GM12878 (cell line): ENCODE data around the gene LHFPL2. TPM values are rescaled to one million over a fixed set of nuclear protein-coding genes. Genes with fewer than 3 reads are reported as not detected.

ENCODE experiments used
- CBX3 ChIP-seq: fragments of 200-600 bp; sonication (generic); IDR thresholded peaks from 2 replicates; pipeline ENCODE4 v1.6.1; 2016; ENCODE audit warnings: low read depth, borderline replicate concordance
- ETV6 ChIP-seq, 2 experiments: fragments of 450-650 bp in 1 of 2; IDR thresholded peaks in 1 of 2; conservative IDR thresholded peaks in 1 of 2; 2 replicates each; pipeline ENCODE4 v1.6.1; 2014; ENCODE audit warnings: antibody characterized with exemption in 1 of 2, borderline replicate concordance in 1 of 2, low read depth in 1 of 2, mild to moderate bottlenecking in 1 of 2, moderate library complexity in 1 of 2
- PAX8 ChIP-seq: fragments of 450-650 bp; IDR thresholded peaks from 2 replicates; pipeline ENCODE4 v1.6.1; 2017; ENCODE audit warnings: mild to moderate bottlenecking, moderate library complexity
- ZZZ3 ChIP-seq: IDR thresholded peaks from 2 replicates; pipeline ENCODE4 v1.6.1; 2011; ENCODE audit warnings: low read depth; ENCODE audit not compliant: control insufficient read depth, insufficient read length
- polyA plus RNA-seq, 11 experiments: library from polyadenylated mRNA; depleted of rRNA in 4 of 11; unstranded in 6 of 11; stranded (reverse) in 5 of 11; fragments of >200 nt; fragmentation: Nextera tagmentation in 4 of 11; fragmentation: Illumina TruSeq in 1 of 11; extraction: Ambion mirVana in 4 of 11; extraction: Trizol in 1 of 11; gene quantifications; 1 replicate in 1 of 11; 2 replicates in 10 of 11; pipeline versions ENCODE4 v1.2.1 to v1.2.3, GENCODE V29; 2011 to 2016; ENCODE audit warnings: inconsistent platforms in 2 of 11, missing spikeins in 2 of 11, low read depth in 1 of 11
- total RNA-seq, 4 experiments: library from RNA; depleted of rRNA in 3 of 4; stranded (reverse); fragments of >200 nt in 3 of 4; fragmentation: Illumina TruSeq in 1 of 4; extraction: Trizol in 1 of 4; gene quantifications; 2 replicates each; pipeline versions ENCODE4 v1.2.1 to v1.2.3, GENCODE V29; 2013 to 2021
- TF ChIP-seq, protein P1 (sequence below): fragments of 450-650 bp; IDR thresholded peaks from 2 replicates; pipeline ENCODE4 v1.6.1; 2017; ENCODE audit warnings: low read depth, mild to moderate bottlenecking, moderate library complexity
- TF ChIP-seq, protein P2 (sequence below): IDR thresholded peaks from 2 replicates; pipeline ENCODE4 v1.6.1; 2011; ENCODE audit warnings: low read depth, low read length, improper control_type of control experiment, borderline replicate concordance
- TF ChIP-seq, protein P3 (sequence below): IDR thresholded peaks from 2 replicates; pipeline ENCODE4 v1.6.1; 2011; ENCODE audit warnings: low read depth, mild to moderate bottlenecking, low read length, moderate library complexity, borderline replicate concordance; ENCODE audit errors: extremely low read depth
- TF ChIP-seq, protein P4 (sequence below): IDR thresholded peaks from 2 replicates; pipeline ENCODE4 v1.6.1; 2012; ENCODE audit warnings: low read depth, low read length, improper control_type of control experiment

The LHFPL2 gene
- total and polyA plus RNA-seq, 10 of the 15 experiments (the other 5 are each of a cell fraction or from before 2014, with no cell fraction given) = 4.1 to 21.8 (median 12.5) TPM

DNA sequence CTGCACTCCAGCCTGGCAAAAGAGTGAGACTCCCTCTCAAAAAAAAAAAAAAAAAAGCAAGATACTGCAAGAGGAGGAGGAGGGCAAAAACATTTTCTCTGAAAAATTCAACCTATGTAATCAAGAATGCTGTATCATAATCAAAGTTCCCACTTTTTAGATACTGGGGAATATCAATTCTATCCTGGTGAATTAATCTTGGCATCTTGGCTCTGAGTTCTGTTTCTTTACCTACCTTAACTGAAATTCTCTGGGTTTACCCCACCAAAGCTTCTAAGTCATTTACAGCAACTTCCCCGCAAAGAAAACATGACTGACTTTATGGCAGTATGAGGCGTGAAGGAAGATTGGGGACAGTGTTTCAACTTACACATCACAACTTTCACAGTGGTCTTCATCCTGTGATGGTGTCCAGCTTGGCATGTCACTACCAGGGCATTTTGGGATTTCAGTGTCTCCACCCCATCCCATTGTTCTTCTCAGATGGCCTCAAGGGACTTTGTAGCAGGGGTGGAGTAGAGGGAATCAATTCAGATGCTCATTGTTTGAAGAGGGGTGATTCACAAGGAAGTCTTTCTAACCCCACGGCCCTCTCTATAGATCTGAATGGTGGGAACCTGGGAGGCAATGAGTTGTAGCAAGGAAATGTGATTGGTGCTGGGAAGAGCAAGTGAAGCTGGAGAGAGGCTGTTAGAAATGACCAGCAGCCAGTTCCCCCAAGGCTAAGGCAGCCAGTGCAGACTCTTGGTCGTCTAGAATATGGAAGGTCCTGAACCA is 157.7 kb downstream of the LHFPL2 start (continued):
- TF ChIP-seq PAX8 = no peak
- no peak for TF ChIP-seq ZZZ3
- TF ChIP-seq ETV6 (conservative IDR thresholded peaks at IDR 0.05 in 1 of 2, IDR thresholded peaks at IDR 0.05 in 1 of 2; ENCODE audit: borderline replicate concordance in 1 of 2, low read depth in 1 of 2) = no peak
- TF ChIP-seq, protein P1, sequence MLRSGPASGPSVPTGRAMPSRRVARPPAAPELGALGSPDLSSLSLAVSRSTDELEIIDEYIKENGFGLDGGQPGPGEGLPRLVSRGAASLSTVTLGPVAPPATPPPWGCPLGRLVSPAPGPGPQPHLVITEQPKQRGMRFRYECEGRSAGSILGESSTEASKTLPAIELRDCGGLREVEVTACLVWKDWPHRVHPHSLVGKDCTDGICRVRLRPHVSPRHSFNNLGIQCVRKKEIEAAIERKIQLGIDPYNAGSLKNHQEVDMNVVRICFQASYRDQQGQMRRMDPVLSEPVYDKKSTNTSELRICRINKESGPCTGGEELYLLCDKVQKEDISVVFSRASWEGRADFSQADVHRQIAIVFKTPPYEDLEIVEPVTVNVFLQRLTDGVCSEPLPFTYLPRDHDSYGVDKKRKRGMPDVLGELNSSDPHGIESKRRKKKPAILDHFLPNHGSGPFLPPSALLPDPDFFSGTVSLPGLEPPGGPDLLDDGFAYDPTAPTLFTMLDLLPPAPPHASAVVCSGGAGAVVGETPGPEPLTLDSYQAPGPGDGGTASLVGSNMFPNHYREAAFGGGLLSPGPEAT = no peak
- no peak for TF ChIP-seq CBX3
- TF ChIP-seq, protein P2, sequence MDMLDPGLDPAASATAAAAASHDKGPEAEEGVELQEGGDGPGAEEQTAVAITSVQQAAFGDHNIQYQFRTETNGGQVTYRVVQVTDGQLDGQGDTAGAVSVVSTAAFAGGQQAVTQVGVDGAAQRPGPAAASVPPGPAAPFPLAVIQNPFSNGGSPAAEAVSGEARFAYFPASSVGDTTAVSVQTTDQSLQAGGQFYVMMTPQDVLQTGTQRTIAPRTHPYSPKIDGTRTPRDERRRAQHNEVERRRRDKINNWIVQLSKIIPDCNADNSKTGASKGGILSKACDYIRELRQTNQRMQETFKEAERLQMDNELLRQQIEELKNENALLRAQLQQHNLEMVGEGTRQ = no peak
- TF ChIP-seq, protein P3, sequence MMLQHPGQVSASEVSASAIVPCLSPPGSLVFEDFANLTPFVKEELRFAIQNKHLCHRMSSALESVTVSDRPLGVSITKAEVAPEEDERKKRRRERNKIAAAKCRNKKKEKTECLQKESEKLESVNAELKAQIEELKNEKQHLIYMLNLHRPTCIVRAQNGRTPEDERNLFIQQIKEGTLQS = no peak
- TF ChIP-seq, protein P4, sequence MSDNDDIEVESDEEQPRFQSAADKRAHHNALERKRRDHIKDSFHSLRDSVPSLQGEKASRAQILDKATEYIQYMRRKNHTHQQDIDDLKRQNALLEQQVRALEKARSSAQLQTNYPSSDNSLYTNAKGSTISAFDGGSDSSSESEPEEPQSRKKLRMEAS = no peak
